ENCODE data around the gene REPIN1.

DNA sequence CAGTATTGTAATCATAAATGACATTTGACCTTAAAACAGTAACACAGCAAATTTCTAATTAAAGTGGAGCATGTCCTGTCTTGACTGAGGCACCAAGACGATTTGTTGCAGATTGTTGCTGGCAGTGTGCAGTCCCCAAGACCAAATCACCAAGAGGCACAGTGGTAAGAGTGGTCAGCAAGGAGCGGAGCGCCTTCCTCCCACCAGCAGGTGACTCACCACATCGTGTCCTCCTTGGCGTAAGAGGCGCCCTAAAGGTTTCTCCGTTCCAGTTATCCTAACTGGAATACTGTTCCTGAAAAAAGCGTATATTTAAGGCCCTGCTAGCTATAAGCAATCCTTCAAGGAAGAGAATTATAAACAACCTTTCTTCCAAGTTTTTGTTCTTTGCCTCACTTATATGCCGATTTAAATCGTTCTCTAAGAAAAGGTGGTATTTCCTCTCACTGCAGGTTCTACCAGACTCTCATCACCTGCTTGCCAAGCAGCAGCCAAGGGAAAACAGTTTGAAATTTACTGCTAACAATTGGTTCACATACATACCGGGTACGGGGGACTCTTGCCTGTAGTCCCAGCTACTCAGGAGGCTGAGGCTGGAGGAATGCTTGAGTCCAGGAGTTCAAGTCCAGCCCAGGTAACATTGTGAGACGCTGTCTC is 10.7 kb upstream of the REPIN1 start:
- TF ChIP-seq CTCF (IDR thresholded peaks at IDR 0.05) (no peak), POLR2A (IDR thresholded peaks at IDR 0.05) (no peak)

All from adrenal gland (tissue), 5 donors.